GM21423 (cell line): ENCODE data around the gene TOMM20.
A peak's percentile ranks its signal among the peaks of the same experiment; 100 is the strongest.
"Not testable (repeated sequence)": the region's sequence is repeated elsewhere in the genome, so short reads cannot be mapped to it uniquely, and the experiment has no call there.

ENCODE experiments used
- ATAC-seq: cut with Tn5 transposase; IDR thresholded peaks from one replicate; pipeline ENCODE4 v1.9.1; 2021; ENCODE audit warnings: mild to moderate bottlenecking, moderate library complexity; ENCODE audit not compliant: unreplicated experiment

Gene TOMM20

DNA sequence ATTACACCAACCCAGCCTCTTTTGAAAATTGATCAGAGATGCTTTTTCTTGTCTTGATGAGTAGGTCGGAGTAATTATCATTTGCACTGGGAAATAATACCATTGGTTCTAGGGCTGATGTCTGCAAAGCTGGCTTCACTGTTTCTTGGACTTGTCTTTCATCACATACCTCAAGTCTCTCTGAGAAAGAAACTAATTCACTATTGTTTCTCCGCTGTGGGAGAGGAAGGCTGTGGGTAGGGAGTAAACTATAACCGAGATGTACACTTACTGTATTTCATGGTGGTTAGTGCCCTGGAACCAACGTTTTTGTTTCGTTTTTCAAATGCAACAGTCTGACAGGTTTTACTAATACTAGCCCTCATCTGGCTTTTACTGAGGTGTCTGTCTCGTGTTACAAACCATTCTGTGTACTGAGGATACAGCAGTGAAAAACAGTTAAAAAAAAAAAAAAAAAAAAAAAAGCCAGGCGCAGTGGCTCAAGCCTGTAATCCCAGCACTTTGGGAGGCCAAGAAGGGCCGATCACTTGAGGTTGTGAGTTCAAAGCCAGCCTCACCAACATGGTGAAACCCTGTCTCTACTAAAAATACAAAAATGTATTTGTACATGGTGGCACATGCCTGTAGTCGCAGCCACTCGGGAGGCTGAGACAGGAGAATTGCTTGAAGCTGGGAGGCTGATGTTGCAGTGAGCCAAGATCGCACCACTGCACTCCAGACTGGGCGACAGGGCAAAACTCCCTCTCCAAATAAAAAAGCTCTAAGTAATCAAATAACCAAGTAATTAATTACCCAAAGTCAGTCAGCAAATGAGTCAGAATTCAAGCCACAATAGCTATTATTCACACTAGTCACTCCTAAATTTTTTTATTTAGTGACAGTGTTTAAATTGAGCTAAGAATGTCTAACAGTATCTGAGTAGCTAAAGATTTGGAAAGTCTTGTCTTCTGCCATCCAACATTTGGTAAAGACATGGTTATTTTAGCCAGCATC lies 23.3 kb downstream of the TOMM20 start:
- peak; percentile 85 for ATAC-seq

DNA sequence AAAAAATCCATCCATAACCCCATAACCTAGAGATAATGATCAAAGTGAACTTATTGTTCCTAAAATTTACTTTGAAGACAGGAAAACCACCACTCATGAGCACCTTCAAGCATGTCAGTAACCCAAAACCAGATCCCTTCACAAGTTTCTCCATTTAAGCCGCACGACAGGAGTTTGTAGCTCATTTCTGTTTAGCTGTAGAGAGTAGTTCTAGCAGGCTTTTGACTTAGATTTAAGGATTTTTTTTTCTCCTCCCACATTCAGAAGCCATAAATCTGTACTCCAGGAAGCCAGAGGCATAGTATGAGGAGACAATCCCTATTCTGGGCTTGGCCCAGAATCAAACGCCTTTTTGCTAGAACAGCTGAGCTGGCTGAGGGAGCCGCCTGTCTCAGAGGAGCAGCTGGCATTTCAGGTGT lies 25.6 kb downstream of the TOMM20 start:
- ATAC-seq: no peak

DNA sequence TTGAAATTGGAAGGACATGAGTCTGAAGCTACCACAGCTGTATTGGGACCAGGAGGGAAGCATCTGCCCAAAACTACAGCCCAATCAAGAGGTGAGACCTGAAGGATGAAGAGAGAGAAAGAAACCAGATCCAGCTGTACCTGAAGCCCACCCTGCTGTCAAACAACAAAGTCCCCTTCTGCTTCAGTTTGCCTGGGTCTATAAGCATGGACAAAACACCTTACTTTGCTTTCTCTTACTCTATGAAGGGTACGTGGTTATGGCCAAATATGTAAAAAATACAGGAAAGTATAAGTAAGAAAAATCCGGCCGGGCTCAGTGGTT lies 26.4 kb downstream of the TOMM20 start:
- ATAC-seq: no peak

DNA sequence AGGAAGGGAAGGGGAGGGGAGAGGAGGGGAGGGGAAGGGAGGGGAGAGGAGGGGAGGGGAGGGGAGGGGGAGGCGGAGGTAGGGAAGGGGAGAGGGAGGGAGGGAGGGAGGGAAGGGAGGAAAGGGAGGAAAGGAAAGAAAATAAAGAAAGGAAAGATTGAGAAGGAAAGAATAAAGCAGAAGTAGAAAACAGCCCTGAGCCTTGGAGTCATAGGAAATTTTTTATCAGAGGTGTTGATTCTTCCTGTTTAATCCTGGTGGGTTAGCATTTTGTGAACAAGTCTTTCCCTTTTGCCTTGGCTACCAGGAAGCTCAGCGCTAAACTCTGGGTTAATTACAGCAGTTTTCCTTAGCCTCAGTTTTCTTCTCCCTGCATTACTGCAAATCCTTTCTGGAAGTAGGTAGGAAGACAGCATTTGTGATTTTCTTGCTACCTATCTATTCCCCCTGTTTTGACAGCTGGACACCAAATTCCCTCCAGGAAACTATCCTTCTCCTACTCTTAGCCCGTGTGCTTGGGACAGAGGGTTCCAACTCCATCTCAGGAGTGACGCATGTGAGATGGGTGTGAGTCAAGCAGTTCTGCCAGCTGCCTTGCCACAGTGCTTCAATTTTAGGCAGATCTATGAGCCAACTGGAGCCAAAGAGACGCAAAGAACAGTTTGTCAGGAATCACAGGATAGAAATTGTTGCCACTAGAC lies 26.9 kb downstream of the TOMM20 start:
- ATAC-seq: no peak

DNA sequence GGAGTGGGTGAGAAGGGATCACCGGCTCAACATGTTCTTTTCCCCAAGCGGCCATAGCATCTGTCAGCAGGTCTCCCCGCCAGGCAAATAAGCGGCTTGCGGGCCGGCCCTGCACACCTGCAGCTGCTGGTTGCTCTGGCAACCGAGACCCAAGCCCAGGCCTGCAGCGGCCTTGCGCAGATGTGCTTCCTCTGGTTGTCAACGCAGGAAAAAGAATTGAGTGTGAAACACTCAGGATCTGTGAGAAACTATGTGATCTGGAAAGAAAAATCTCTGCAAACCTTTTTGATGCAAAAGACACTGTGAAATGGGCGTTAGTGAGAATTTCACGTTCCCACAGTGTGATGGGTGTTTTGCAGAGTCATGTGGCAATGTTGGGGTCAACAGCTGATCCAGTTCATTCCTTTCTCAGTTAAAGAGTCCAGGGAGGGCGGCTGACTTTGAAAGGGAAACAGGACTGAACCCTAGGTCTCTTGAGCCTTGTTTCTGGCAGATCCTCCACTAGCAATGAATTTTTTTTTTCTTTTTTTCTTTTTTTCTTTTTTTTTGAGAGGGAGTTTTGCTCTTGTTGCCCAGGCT lies 28.4 kb downstream of the TOMM20 start:
- no peak for ATAC-seq

DNA sequence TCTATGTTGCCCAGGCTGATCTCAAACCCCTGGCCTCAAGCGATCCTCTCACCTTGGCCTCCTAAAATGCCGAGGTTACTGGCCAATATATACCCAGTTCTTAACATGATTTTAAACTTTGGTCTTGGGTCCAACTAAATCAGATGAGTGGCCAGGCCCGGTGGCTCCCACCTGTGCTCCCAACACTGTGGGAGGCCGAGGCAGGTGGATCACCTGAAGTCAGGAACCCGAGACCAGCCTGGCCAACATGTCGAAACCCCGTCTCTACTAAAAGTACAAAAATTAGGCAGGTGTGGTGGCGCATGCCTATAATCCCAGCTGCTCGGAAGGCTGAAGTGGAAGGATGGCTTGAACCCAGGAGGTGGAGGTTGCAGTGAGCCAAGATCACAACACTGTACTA lies 29.6 kb downstream of the TOMM20 start:
- no peak for ATAC-seq

DNA sequence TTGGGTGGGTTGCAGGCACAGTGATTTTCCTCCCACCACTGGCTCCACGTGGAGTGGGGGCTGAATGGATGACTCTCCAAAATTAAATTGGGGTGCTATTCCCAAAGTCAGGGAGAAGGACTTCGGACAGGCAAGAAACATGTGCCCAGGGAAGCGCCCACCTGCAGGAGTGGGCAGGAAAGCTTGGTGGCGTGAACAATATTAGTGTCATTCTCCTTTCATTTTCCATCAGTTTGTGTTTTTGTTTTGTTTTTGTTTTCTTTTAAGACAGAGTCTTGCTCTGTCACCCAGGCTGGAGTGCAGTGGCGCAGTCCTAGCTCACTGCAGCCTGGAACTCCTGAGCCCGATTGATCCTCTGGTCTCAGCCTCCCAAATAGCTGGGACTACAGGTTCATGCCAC lies 30.1 kb downstream of the TOMM20 start:
- ATAC-seq: no peak

DNA sequence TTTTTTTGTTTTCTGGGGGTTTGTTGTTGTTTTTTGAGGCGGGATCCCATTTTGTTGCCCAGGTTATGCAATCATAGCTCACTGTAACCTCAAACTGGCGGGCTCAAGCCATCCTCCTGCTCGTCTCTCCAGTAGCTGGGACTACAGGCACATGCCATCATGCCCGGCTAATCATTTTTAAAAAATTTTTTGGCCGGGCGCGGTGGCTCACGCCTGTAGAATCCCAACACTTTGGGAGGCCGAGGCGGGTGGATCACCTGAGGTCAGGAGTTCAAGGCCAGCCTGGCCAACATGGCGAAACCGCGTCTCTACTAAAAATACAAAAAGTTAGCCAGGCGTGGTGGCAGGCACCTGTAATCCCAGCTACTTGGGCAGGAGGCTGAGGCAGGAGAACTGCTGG lies 31.1 kb downstream of the TOMM20 start:
- not testable (repeated sequence) for ATAC-seq

DNA sequence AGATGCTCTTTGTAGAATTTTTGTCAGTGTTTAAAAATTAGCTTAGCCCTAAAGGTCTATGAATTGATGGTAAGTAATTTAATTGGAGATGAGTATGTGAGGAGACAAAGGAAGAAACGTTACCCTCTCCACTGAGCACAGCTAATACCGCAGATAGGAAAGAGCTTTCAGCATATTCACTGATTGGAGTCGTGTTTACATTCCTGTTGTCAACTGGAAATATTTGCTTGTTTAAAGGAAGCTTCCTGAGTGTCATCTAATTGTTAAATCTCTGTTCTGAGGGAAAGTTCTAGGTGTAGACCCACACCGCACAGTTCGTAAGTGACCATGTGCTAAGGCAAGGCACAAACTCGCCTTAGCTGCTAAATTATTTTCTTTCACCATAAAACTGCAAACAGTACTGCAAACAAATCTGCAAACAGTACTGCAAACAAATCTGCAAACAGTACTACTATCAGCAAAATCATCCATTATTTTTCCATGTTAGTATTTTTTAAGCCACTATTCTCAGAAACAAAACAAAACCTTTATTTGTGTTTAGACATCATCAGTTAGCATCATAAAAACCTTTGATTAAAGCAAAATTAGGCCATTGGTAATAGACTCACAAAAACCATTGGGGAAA lies 32.6 kb downstream of the TOMM20 start:
- ATAC-seq: no peak

DNA sequence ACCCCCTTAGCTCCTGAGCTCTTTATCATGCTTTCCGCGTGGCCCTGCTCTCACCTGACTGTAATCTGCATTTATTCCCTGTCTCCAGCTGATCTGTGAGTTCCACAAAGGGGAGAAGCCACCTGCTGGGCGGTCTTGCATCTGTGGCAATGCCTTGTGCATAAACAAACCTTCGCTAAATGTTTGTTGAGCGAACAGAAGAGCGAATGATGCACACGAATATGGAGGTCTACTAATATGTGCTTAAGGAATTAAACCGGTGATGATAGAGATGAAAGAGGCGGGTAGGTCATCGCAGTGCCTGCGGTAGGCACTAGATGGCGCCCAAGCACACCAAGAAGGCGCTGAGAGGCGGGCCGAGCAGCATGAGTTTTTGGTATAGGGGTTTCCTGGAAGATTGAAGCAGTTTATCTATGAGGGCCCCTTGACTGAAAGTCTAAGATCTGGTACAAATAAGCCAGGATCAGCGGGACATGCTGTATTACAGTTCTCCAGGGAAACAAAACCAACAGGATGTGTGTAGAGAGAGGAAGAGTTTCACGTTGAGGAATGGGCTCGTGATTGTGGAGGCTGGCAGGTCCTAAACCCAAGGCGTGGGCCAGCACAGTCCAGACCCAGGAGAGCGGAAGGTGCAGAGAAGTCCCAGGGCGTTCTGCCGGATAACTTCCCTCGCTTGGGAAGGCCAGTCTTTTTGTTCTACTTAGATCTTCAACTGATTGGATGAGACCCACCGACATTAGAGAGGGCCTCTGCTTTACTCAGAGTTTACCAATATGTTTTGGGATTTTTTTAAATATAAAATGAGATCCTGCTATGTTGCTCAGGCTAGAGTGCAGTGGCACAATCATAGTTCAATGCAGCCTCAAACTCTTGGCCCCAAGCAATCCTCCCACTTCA lies 34.7 kb downstream of the TOMM20 start:
- ATAC-seq: peak; percentile 63

DNA sequence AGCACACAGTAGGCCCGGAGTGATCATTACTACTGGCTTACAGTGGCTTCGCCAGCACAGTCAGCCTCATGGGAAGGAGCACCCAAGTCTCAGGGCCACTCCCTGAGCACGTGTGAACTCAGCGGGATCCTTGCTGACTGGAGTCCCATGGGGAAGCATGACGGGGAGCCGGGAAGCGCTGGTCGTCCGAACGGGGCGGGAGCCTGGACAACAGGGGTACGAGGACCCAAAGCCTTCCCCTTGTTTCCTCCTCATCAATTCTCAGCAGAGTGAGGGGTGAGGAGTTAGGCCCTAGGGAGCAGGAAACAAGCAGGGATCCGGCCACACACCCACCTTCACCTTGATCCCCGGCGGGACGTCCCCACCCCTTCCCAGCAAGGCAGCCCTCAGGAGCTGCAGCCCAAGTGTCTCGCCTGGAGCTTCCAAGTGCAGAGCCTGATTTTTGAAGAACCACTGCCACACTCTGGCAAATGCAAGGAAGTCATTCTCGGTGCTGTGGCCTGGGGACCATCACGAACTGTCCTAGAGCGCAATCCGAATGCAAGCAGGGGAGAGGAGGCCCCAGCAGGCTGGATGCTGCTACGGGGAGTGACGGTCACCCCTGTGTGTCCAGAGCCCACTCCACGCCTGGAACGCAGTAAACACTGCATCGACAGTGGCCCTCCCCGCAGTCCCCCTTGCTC lies 35.5 kb downstream of the TOMM20 start:
- no peak for ATAC-seq

DNA sequence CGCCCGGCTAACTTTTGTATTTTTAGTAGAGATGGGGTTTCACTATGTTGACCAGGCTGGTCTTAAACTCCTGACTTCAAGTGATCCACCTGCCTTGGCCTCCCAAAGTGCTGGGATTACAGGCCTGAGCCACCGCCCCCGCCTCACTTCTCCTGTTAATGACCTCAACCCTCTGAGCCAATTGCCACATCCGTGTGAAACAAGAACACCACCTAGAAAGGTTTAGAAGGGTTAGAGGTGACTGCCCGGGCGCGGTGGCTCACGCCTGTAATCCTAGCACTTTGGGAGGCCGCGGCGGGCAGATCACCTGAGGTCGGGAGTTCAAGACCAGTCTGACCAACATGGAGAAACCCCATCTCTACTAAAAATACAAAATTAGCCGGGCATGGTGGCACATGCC lies 36.2 kb downstream of the TOMM20 start:
- not testable (repeated sequence) for ATAC-seq

DNA sequence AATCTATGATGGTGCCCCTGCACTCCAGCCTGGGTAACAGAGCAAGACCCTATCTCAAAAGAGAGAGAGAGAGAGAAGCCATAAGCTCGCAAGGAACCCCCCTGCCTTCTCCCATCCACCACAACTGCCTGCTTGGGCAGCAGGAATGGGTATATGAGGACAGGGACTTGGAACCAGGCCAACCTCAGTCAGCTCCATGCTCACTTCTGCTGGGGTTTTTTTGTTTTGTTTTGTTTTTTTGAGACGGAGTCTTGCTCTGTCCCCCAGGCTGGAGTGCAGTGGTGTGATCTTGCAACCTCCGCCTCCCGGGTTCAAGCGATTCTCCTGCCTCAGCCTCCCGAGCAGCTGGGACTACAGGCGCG lies 36.6 kb downstream of the TOMM20 start:
- not testable (repeated sequence) for ATAC-seq

DNA sequence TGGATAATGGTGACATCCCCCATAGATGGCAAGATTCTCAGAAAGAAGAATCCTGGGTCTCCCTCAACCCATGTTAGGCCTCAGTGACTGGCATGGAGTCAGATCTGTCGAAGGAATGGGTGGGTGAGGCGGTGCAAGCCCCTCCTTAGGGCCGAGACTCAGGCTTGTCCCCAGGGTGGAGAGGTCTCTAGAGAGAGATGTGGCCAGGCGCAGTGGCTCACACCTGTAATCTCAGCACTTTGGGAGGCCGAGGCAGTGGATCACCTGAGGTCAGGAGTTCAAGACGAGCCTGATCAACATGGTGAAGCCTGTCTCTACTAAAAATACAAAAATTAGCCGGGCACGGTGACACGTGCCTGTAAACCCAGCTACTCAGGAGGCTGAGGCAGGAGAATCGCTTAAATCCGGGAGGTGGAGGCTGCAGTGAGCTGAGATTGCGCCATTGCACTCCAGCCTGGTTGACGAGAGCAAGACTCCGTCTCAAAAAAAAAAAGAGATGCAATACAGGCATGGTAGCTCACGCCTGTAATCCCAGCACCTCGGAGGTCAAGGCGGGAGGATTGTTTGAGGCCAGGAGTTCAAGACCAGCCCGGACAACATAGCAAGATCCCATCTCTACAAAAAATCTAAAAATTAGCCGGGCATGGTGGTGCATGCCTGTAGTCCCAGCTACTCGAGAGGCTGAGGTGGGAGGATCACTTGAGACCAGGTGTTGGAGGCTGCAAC lies 37.2 kb downstream of the TOMM20 start:
- not testable (repeated sequence) for ATAC-seq

DNA sequence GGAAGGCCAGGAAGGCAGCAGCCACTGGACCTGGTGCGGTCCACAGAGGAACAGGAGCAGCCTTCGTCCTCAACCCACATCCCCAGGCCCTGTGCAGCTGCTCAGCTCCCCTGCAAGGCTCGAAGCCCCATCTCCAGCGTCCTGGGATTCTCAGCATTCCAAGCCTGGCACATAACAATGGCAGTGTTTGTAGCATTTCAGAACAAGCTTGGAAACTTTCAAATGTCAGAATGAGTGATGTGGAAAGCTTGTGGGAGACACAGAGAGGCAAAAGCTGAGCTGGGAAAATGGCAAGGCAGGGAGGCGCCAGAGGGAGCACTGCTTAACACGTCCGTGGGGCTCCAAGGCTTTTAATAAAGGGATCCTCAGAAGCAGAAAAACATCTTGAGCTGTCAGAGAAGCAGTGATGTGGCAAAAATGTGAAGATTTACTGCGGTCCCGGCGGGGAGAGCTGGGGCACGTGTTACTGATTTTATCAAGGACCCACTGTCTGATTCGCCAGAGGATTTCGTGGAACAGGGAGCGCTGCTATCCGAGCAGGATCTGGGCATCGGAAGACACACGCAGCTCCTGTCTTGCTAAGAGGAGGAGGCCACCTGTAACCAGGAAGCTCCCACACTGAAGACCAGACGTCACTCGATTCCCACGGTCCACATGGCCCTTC lies 38.1 kb downstream of the TOMM20 start:
- ATAC-seq: no peak

DNA sequence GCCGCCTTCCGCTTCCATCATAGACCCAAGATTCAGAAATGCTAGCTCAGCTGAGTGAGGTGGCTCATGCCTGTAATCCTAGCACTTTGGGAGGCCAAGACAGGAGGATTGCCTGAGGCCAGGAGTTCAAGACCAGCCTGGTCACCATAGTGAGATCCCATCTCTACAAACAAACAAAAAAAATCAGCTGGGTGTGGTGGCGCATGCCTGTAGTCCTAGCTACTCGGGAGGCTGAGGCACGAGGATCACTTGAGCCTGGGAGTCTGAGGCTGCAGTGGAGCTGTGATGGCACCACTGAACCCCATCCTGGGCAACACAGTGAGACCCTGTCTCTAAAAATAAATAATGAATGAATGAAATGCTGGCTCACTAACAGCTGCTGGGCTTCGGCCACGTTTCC lies 39.7 kb downstream of the TOMM20 start:
- ATAC-seq: no peak

DNA sequence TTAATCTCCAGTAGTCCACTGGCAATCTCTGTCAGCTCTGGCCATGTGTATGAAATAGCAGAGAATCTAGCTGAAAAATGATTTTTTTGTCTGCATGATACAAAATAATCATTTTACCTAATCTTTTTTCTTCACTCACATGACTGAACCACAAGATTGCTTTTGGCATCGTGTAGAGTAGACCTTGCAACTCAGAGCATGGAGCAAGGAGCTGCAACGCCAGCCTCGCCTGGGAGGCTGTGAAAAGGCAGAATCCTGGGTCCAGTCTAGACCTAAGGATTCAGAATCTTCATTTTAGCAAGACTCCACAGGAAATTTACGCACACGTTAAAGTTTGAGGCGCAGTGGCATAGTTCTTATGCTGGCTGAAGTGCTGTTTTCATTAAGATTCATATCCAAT lies 40.2 kb downstream of the TOMM20 start:
- no peak for ATAC-seq

DNA sequence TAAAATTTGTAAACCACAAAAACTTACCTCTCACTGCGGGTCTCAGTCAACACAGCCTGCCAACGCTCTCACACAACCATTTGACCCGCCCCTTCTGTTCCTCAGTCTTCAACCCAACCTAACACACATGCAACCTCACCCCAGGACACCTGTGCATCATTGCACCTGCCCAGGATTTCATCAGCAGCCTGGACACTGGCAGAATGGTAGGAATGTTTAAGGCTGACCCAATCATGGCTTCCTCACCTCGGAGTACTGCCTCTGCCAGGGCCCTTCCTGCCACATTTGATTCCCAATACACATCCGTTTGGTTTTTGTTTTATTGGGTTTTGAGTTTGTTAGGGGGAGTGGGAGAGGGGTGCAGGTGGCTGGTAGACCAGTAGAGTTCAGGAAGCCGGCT lies 40.7 kb downstream of the TOMM20 start:
- no peak for ATAC-seq
